Heart left ventricle (tissue), 16 donors: Measurements from ENCODE around the gene R3HDM2. TPM values are rescaled to one million over a fixed set of nuclear protein-coding genes. Genes with fewer than 3 reads are reported as not detected.
A peak's percentile ranks its signal among the peaks of the same experiment; 100 is the strongest.

Experiments used
- ATAC-seq, 4 donors: fragments of 200-7000 bp; cut with Tn5 transposase; one replicate each; pipeline ENCODE4 v1.9.1; 2020 to 2022; ENCODE audit warnings: moderate library complexity in 4 of 4, mild to moderate bottlenecking in 3 of 4, moderate number of reproducible peaks in 1 of 4
- DNase-seq, 5 donors: peaks; one replicate each; pipeline ENCODE4 v3.0.0-alpha.2; 2020
- H3K27ac ChIP-seq, 12 donors: fragments of 200-600 bp; sonication (generic) in 4 of 12; one replicate each; pipeline versions ENCODE4 v1.5.0 to v1.8.0; 2016 to 2022; ENCODE audit warnings: mild to moderate bottlenecking in 2 of 12
- H3K27me3 ChIP-seq, 9 donors: fragments of 200-600 bp; sonication (generic) in 2 of 9; one replicate each; pipeline versions ENCODE4 v1.5.1 to v1.8.0; 2016 to 2022; ENCODE audit warnings: mild to moderate bottlenecking in 3 of 9
- H3K36me3 ChIP-seq, 9 donors: fragments of 200-600 bp; sonication (generic) in 2 of 9; one replicate each; pipeline versions ENCODE4 v1.5.0 to v1.8.0; 2018 to 2022; ENCODE audit warnings: mild to moderate bottlenecking in 2 of 9
- H3K4me1 ChIP-seq, 12 donors: fragments of 200-600 bp; sonication (generic) in 4 of 12; one replicate each; pipeline versions ENCODE4 v1.5.0 to v1.8.0; 2016 to 2022; ENCODE audit warnings: mild to moderate bottlenecking in 3 of 12
- H3K4me3 ChIP-seq, 12 donors: fragments of 200-600 bp; sonication (generic) in 4 of 12; one replicate each; pipeline versions ENCODE4 v1.5.0 to v1.8.0; 2017 to 2022; ENCODE audit warnings: mild to moderate bottlenecking in 9 of 12, moderate library complexity in 4 of 12
- H3K9me3 ChIP-seq, 12 donors: fragments of 200-600 bp; sonication (generic) in 4 of 12; one replicate each; pipeline versions ENCODE4 v1.5.0 to v1.8.0; 2016 to 2022; ENCODE audit warnings: mild to moderate bottlenecking in 1 of 12
- CTCF ChIP-seq, 12 donors: fragments of 200-600 bp; sonication (generic) in 4 of 12; IDR thresholded peaks; one replicate each; pipeline versions ENCODE4 v1.5.0 to v1.8.0; 2018 to 2022; ENCODE audit warnings: antibody characterized with exemption in 12 of 12, mild to moderate bottlenecking in 5 of 12
- POLR2A ChIP-seq, 2 donors: fragments of 450-650 bp; IDR thresholded peaks; one replicate each; pipeline ENCODE4 v1.6.1; 2017; ENCODE audit warnings: antibody characterized with exemption in 2 of 2, mild to moderate bottlenecking in 2 of 2, moderate library complexity in 2 of 2
- WGBS, 4 donors: extraction: QIAGEN DNeasy Blood & Tissue Kit in 2 of 4; methylation state at CpG; one replicate each; pipeline versions ENCODE4 v1.1.5 to v1.1.7; 2013 to 2018; 5-methylcytosine and 5-hydroxymethylcytosine counted together
- intact Hi-C, 10 donors: fragments of 100-400 bp; cut with DNase I; formaldehyde crosslinking; loops; one replicate each; pipeline versions ENCODE4 v1.11.1 to v1.14.2; 2022
- polyA plus RNA-seq, 2 donors: library from polyadenylated mRNA; stranded (reverse); fragments of 200-250 nt; gene quantifications; one replicate each; pipeline ENCODE4 v1.2.3, GENCODE V29; 2013
- total RNA-seq, 9 donors: library from RNA; depleted of rRNA in 2 of 9; stranded (reverse); fragments of >200 nt in 2 of 9; fragmentation: NEBNext Ultra II Directional in 3 of 9; extraction: Animal tissue kit (Norgen Biotek cat#: 25700) in 3 of 9; gene quantifications; one replicate each; pipeline versions ENCODE4 v1.1.0 to v1.2.4, GENCODE V29; 2016 to 2023
- donor health status: ischemic (EF 13 %, LVEDD 7.1; RV severe dilation, severe dysfunction).
- donor health status: healthy with polysubstance abuse.
- donor health status: DM: no; HTN: yes; CAD: no.
- donor health status: DM: no; HTN: no; CAD: no.
- donor health status: ischemic (EF 25% LVEDD 6.9; RV normal size, moderate dysfunction).
- donor health status: ischemic (EF 25% LVEDD 5.7; RV mildly dilated, moderate dysfunction).
- donor health status: healthy.
- donor health status: DM: yes; HTN: yes; CAD: no.
- donor health status: ischemic (EF 35%, LVEDD 5.7; RV mildly dilated, moderate dysfunction).
- donor health status: nonischemic (EF 11% LVEDD 7.7; RV severe dilation, severe dysfunction).
- donor health status: DM: yes; HTN: yes; CAD: no.
- donor health status: PGD.
- donor health status: ischemic (EF 29% LVEDD 5.4; RV normal size, mild dysfunction).
- donor health status: nonischemic (EF 23%, LVEDD 6.1; RV moderate dilation, normal function).

R3HDM2 gene
- total and polyA plus RNA-seq, 11 donors: 12.7 to 102 (median 59.8) TPM

DNA sequence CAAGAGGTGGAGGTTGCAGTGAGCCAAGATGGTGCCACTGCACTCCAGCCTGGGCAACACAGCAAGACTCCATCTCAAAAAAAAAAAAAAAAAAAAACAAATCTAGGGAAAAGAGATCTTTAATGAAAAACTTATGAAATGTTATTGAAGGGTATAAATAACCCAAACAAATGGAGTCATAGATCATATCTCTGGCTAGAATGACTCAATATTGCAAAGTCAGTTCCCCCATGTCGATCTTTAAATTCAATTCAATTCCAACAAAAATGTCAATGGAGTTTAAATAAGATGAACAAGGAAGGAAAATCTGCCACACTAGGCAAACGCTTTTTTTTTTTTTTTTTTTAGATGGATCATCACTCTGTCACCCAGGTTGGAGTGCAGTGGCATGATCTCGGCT is 78.7 kb downstream of the R3HDM2 start:
- DNase-seq (no peak), ATAC-seq (no peak)
- TF ChIP-seq POLR2A (IDR thresholded peaks at IDR 0.05): no peak
- no peak for TF ChIP-seq CTCF (IDR thresholded peaks at IDR 0.05)
- intact Hi-C loops: no loop called here
- Histone ChIP-seq H3K4me1 (no peaks in the 10 kb centered on the region), H3K36me3 (peaks cover 0 to 20% (median 0%) of the 10 kb centered on the region in 9 donors), H3K4me3 (no peak overlapping the region), H3K9me3 (peaks cover 0 to 11% (median 0%) of the 10 kb centered on the region in 12 donors), H3K27me3 (no peaks in the 10 kb centered on the region), H3K27ac (no peak overlapping the region)
- WGBS, 4 donors: 92 to 94% (median 93%) methylated on average over 3 of the region's 3 CpGs

- Histone ChIP-seq H3K4me1 (peaks cover 0 to 7% (median 2%) of the 10 kb centered on the region in 12 donors), H3K27ac (no peak overlapping the region), H3K27me3 (no peaks in the 10 kb centered on the region), H3K4me3 (no peak overlapping the region), H3K9me3 (peaks cover 0 to 16% (median 0%) of the 10 kb centered on the region in 12 donors), H3K36me3 (peaks cover 0 to 16% (median 0%) of the 10 kb centered on the region in 9 donors)
- ATAC-seq (no peak), DNase-seq (no peak)
- intact Hi-C loops: no loop called here
- no peak for TF ChIP-seq POLR2A (IDR thresholded peaks at IDR 0.05)
- TF ChIP-seq CTCF (IDR thresholded peaks at IDR 0.05): no peak
These were observed 83.6 kb downstream of the R3HDM2 start for GRCh38 chr12:57347284-57347683.

- no peak overlapping the region for H3K4me3 ChIP-seq
- H3K36me3 ChIP-seq: peaks cover 0 to 13% (median 0%) of the 10 kb centered on the region in 9 donors
- no peak overlapping the region for H3K27ac ChIP-seq
- peaks cover 0 to 36% (median 27%) of the 10 kb centered on the region in 12 donors for H3K4me1 ChIP-seq
- DNase-seq: no peak
- TF ChIP-seq CTCF (IDR thresholded peaks at IDR 0.05): no peak
- no peak for TF ChIP-seq POLR2A (IDR thresholded peaks at IDR 0.05)
- WGBS, 4 donors: 79 to 82% (median 80%) methylated on average over 7 of the region's 7 CpGs
- H3K27me3 ChIP-seq: no peaks in the 10 kb centered on the region
- H3K9me3 ChIP-seq: peaks cover 0 to 16% (median 0%) of the 10 kb centered on the region in 12 donors
- ATAC-seq: no peak
- intact Hi-C loops: no loop called here
These were observed 87.0 kb downstream of the R3HDM2 start for GRCh38 chr12:57343703-57344378.

DNA sequence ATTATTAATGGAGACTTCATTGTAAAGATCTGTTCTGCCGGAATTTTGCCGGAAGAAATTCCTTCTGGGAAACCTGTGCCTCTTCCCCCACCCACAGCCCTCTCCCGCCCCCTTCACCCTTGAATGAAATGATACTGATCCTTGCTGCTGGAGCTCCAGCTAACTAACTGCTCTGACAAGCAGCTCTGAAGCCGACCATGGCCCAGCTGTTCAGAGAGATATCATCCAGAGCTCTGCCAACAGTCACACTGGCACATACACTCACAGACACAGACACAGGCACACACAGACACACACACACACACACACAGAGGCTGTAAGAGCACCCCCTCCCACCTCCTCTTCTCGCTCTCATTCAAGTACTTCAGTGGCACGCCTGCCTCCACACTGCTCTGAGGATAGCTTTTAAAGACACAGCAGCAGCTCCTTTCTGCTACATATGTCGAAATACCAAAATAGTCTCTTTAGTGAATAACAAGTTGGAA is 88.6 kb downstream of the R3HDM2 start:
- ATAC-seq: peak; percentile 70 to 94 (median 80)
- Histone ChIP-seq H3K27ac (peak overlapping the region in 6 of 12 donors; percentile 7 to 56 (median 28)), H3K4me3 (peak overlapping the region in 2 of 12 donors; percentile 9 to 14), H3K4me1 (peaks cover 0 to 36% (median 27%) of the 10 kb centered on the region in 12 donors), H3K36me3 (peaks cover 0 to 10% (median 0%) of the 10 kb centered on the region in 9 donors), H3K27me3 (no peaks in the 10 kb centered on the region), H3K9me3 (peaks cover 0 to 5% (median 0%) of the 10 kb centered on the region in 12 donors)
- DNase-seq: peak in 4 of 5 donors; percentile 41 to 55 (median 46)
- intact Hi-C loops: no loop called here
- WGBS, 4 donors: 18 to 29% (median 25%) methylated on average over 6 to 7 of the region's 7 CpGs
- TF ChIP-seq CTCF (IDR thresholded peaks at IDR 0.05): no peak
- TF ChIP-seq POLR2A (IDR thresholded peaks at IDR 0.05): no peak
